ENCODE results near the gene CLDN14. TPM values are rescaled to one million over a fixed set of nuclear protein-coding genes. Genes with fewer than 3 reads are reported as not detected.
"Not testable (repeated sequence)": the region's sequence is repeated elsewhere in the genome, so short reads cannot be mapped to it uniquely, and the experiment has no call there.

CLDN14 gene
- total RNA-seq, 1 experiment from 2014 or later, result 8.9 TPM

DNA sequence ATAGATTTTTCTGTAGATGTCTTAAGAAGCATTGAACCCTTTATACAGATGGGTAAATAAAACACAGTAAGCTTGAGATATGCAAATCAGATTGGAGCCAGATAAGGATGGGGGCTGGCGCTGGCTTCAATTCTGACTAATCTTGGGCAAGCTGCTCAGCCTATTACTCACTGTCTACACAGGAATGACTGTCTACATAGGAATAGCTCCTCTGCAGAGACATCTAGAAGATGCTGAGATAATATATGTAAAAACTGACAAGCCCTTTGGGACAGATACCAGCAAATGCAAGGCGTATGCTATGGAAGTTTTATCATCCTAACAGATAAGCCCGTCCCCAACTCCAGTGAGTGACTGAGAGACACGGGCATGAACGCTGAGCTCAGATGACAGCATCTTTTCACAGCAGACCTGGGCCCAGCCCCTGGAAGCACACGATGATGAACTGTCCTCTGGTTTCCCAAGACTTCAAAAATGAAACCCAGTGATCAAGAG, 1.7 kb downstream of the CLDN14 start:
- H3K9me2 ChIP-seq (replicated peaks; ENCODE audit: low read length), result no peaks in the 10 kb centered on the region
- no peaks in the 10 kb centered on the region for H4K20me1 ChIP-seq (ENCODE audit: low read length)
- ATAC-seq (peak; percentile 98), DNase-seq (peak; percentile 92)
- H3F3A ChIP-seq (ENCODE audit: low read length, unreplicated experiment), result peaks cover 4% of the 10 kb centered on the region
- no peak overlapping the region for H2AFZ ChIP-seq (ENCODE audit: low read length)
- peaks cover 29% of the 10 kb centered on the region for H3K4me1 ChIP-seq (ENCODE audit: insufficient read depth, low read length)
- no peaks in the 10 kb centered on the region for H3K27me3 ChIP-seq (ENCODE audit: low read length)
- H3K36me3 ChIP-seq (ENCODE audit: low read depth, low read length), result no peaks in the 10 kb centered on the region
- H3K9me3 ChIP-seq (ENCODE audit: low read length), result no peaks in the 10 kb centered on the region
- peak overlapping the region; percentile 26; the same call in 1 of the 2 replicates for H3K4me3 ChIP-seq (ENCODE audit: low read length)
- H3K27ac ChIP-seq (ENCODE audit: low read length), result peak overlapping the region; percentile 83
- ChIA-PET CTCF (interaction anchor here (0.6 to 0.9 kb wide), 2 partner anchors 29 to 56 kb away, joined by 3 to 5 read pairs; no protein-coding TSS in a partner anchor), POLR2A (ENCODE audit: unreplicated experiment) (no interaction called here)
- peak overlapping the region; percentile 70 for H3K4me2 ChIP-seq (ENCODE audit: low read length)
- peaks cover 9% of the 10 kb centered on the region for H3K79me2 ChIP-seq (ENCODE audit: low read length)
- peak overlapping the region; percentile 57 for H3K9ac ChIP-seq (ENCODE audit: low read length)
- intact Hi-C loops (cut with micrococcal nuclease), result no loop called here
- TF ChIP-seq, protein P1, sequence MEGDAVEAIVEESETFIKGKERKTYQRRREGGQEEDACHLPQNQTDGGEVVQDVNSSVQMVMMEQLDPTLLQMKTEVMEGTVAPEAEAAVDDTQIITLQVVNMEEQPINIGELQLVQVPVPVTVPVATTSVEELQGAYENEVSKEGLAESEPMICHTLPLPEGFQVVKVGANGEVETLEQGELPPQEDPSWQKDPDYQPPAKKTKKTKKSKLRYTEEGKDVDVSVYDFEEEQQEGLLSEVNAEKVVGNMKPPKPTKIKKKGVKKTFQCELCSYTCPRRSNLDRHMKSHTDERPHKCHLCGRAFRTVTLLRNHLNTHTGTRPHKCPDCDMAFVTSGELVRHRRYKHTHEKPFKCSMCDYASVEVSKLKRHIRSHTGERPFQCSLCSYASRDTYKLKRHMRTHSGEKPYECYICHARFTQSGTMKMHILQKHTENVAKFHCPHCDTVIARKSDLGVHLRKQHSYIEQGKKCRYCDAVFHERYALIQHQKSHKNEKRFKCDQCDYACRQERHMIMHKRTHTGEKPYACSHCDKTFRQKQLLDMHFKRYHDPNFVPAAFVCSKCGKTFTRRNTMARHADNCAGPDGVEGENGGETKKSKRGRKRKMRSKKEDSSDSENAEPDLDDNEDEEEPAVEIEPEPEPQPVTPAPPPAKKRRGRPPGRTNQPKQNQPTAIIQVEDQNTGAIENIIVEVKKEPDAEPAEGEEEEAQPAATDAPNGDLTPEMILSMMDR (conservative IDR thresholded peaks at IDR 0.05; ENCODE audit: low read depth, low read length), result no peak
- TF ChIP-seq EZH2 (IDR thresholded peaks at IDR 0.05; ENCODE audit: low read length, unreplicated experiment) (no peak), EZH2phosphoT487 (IDR thresholded peaks at IDR 0.05; ENCODE audit: borderline replicate concordance, low read length) (no peak)
- BruUV-seq (replicated peaks), result no TSS peak

GRCh38 chr21:36477559-36477958, 2.4 kb downstream of the CLDN14 start:
- H3K4me1 ChIP-seq (ENCODE audit: insufficient read depth, low read length), result peaks cover 29% of the 10 kb centered on the region
- H3K36me3 ChIP-seq (ENCODE audit: low read depth, low read length), result no peaks in the 10 kb centered on the region
- no peaks in the 10 kb centered on the region for H4K20me1 ChIP-seq (ENCODE audit: low read length)
- TF ChIP-seq EZH2 (IDR thresholded peaks at IDR 0.05; ENCODE audit: low read length, unreplicated experiment) (no peak), EZH2phosphoT487 (IDR thresholded peaks at IDR 0.05; ENCODE audit: borderline replicate concordance, low read length) (no peak)
- TF ChIP-seq, protein P1 (conservative IDR thresholded peaks at IDR 0.05; ENCODE audit: low read depth, low read length), result no peak
- no peaks in the 10 kb centered on the region for H3K9me3 ChIP-seq (ENCODE audit: low read length)
- intact Hi-C loops (cut with micrococcal nuclease), result no loop called here
- no peaks in the 10 kb centered on the region for H3K9me2 ChIP-seq (replicated peaks; ENCODE audit: low read length)
- ChIA-PET POLR2A (ENCODE audit: unreplicated experiment) (no interaction called here), CTCF (interaction anchor here (0.6 to 0.9 kb wide), 2 partner anchors 30 to 56 kb away, joined by 3 to 5 read pairs; no protein-coding TSS in a partner anchor)
- no TSS peak for BruUV-seq (replicated peaks)
- H3K27ac ChIP-seq (ENCODE audit: low read length), result peak overlapping the region; percentile 83
- no peaks in the 10 kb centered on the region for H3K27me3 ChIP-seq (ENCODE audit: low read length)
- H3K4me3 ChIP-seq (ENCODE audit: low read length), result no peak overlapping the region
- no peak overlapping the region for H3K4me2 ChIP-seq (ENCODE audit: low read length)
- DNase-seq (no peak), ATAC-seq (no peak)
- H3K9ac ChIP-seq (ENCODE audit: low read length), result no peak overlapping the region
- H3F3A ChIP-seq (ENCODE audit: low read length, unreplicated experiment), result peaks cover 4% of the 10 kb centered on the region
- H2AFZ ChIP-seq (ENCODE audit: low read length), result no peak overlapping the region
- peaks cover 14% of the 10 kb centered on the region for H3K79me2 ChIP-seq (ENCODE audit: low read length)

DNA sequence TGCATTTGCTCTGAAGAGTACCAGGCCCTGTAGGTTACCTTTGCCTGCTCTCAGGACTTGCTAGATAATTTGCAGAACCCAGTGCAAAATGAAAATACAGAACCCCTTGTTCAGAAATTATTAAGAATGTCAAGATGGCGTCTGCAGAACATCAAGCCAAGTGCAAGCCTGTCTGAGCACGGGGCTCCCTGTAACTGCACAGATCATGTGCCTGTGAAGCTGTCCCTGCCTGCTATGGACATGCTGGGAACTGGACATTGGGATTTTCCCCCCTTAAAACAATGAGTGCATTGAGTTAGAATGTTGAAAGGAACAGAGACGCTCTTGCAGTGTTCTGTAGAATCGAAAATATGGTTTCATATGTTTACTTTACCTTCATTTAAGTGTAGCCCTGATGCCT, 2.9 kb downstream of the CLDN14 start:
- Histone ChIP-seq H3K9ac (ENCODE audit: low read length) (no peak overlapping the region), H4K20me1 (ENCODE audit: low read length) (no peaks in the 10 kb centered on the region), H3K4me1 (ENCODE audit: insufficient read depth, low read length) (peaks cover 32% of the 10 kb centered on the region), H3K4me3 (ENCODE audit: low read length) (no peak overlapping the region), H3F3A (ENCODE audit: low read length, unreplicated experiment) (peaks cover 4% of the 10 kb centered on the region), H3K27me3 (ENCODE audit: low read length) (no peaks in the 10 kb centered on the region), H3K9me2 (replicated peaks; ENCODE audit: low read length) (no peaks in the 10 kb centered on the region), H3K9me3 (ENCODE audit: low read length) (no peaks in the 10 kb centered on the region), H3K4me2 (ENCODE audit: low read length) (no peak overlapping the region), H3K27ac (ENCODE audit: low read length) (peak overlapping the region; percentile 83), H2AFZ (ENCODE audit: low read length) (no peak overlapping the region), H3K79me2 (ENCODE audit: low read length) (peaks cover 19% of the 10 kb centered on the region), H3K36me3 (ENCODE audit: low read depth, low read length) (no peaks in the 10 kb centered on the region)
- no peak for DNase-seq
- no peak for ATAC-seq
- intact Hi-C loops (cut with micrococcal nuclease), result no loop called here
- TF ChIP-seq EZH2phosphoT487 (IDR thresholded peaks at IDR 0.05; ENCODE audit: borderline replicate concordance, low read length) (no peak), EZH2 (IDR thresholded peaks at IDR 0.05; ENCODE audit: low read length, unreplicated experiment) (no peak)
- TF ChIP-seq, protein P1 (conservative IDR thresholded peaks at IDR 0.05; ENCODE audit: low read depth, low read length), result no peak
- CTCF ChIA-PET, result no interaction called here
- no TSS peak for BruUV-seq (replicated peaks)
- POLR2A ChIA-PET (ENCODE audit: unreplicated experiment), result no interaction called here

GRCh38 chr21:36476541-36476940, 3.4 kb downstream of the CLDN14 start:
- H3K9me2 ChIP-seq (replicated peaks; ENCODE audit: low read length); H3K4me3 ChIP-seq (ENCODE audit: low read length); H3F3A ChIP-seq (ENCODE audit: low read length, unreplicated experiment); BruUV-seq (replicated peaks); intact Hi-C loops (cut with micrococcal nuclease); H4K20me1 ChIP-seq (ENCODE audit: low read length); DNase-seq; H3K9me3 ChIP-seq (ENCODE audit: low read length); H3K9ac ChIP-seq (ENCODE audit: low read length); H2AFZ ChIP-seq (ENCODE audit: low read length); ATAC-seq; H3K36me3 ChIP-seq (ENCODE audit: low read depth, low read length); CTCF ChIA-PET; H3K27me3 ChIP-seq (ENCODE audit: low read length); H3K4me2 ChIP-seq (ENCODE audit: low read length); POLR2A ChIA-PET (ENCODE audit: unreplicated experiment): not testable (repeated sequence)
- H3K79me2 ChIP-seq (ENCODE audit: low read length), result peaks cover 19% of the 10 kb centered on the region
- H3K27ac ChIP-seq (ENCODE audit: low read length), result peak overlapping the region; percentile 83; the same call in 1 of the 2 replicates
- peaks cover 36% of the 10 kb centered on the region for H3K4me1 ChIP-seq (ENCODE audit: insufficient read depth, low read length)
